Measurements from ENCODE around the gene SLC35F4.

Gene SLC35F4

GRCh38 chr14:57609192-57610075, 256.5 kb downstream of the SLC35F4 start:
- DNase-seq: no peak

GRCh38 chr14:57607086-57607485, 258.8 kb downstream of the SLC35F4 start:
- DNase-seq: no peak

GRCh38 chr14:57583396-57583795, 282.5 kb downstream of the SLC35F4 start:
- no peak for DNase-seq

- DNase-seq: no peak
Measured at GRCh38 chr14:57582746-57583145, 283.1 kb downstream of the SLC35F4 start.

- no peak for DNase-seq
Measured at GRCh38 chr14:57578801-57579200, 287.1 kb downstream of the SLC35F4 start.

- DNase-seq: no peak
Measured at GRCh38 chr14:57576498-57576897, 289.4 kb downstream of the SLC35F4 start.

- DNase-seq: no peak
Measured at GRCh38 chr14:57575482-57575881, 290.4 kb downstream of the SLC35F4 start.

- no peak for DNase-seq
Measured at GRCh38 chr14:57574617-57575288, 291.1 kb downstream of the SLC35F4 start.

- DNase-seq: no peak
Measured at GRCh38 chr14:57573173-57573572, 292.7 kb downstream of the SLC35F4 start.

- no peak for DNase-seq
Measured at GRCh38 chr14:57568554-57568953, 297.3 kb downstream of the SLC35F4 start.

GRCh38 chr14:57567220-57567619, 298.7 kb downstream of the SLC35F4 start:
- DNase-seq: no peak

GRCh38 chr14:57560681-57561080, 305.2 kb downstream of the SLC35F4 start:
- no peak for DNase-seq

GRCh38 chr14:57559576-57559975, 306.3 kb downstream of the SLC35F4 start:
- no peak for DNase-seq

- DNase-seq: no peak
Measured at GRCh38 chr14:57549765-57550420, 316.0 kb downstream of the SLC35F4 start.

- no peak for DNase-seq
Measured at GRCh38 chr14:57549016-57549564, 316.8 kb downstream of the SLC35F4 start.

GRCh38 chr14:57547131-57547530, 318.8 kb downstream of the SLC35F4 start:
- DNase-seq: no peak

- DNase-seq: no peak
Measured at GRCh38 chr14:57533214-57533613, 332.7 kb downstream of the SLC35F4 start.

- no peak for DNase-seq
Measured at GRCh38 chr14:57530571-57530970, 335.3 kb downstream of the SLC35F4 start.

GRCh38 chr14:57526942-57527341, 338.9 kb downstream of the SLC35F4 start:
- DNase-seq: no peak

- DNase-seq: no peak
Measured at GRCh38 chr14:57519043-57519442, 346.8 kb downstream of the SLC35F4 start.
